CD4-positive, alpha-beta T cell (primary cell): ENCODE data around the gene SPG7. TPM values are rescaled to one million over a fixed set of nuclear protein-coding genes. Genes with fewer than 3 reads are reported as not detected.

ENCODE experiments used
- ATAC-seq: fragments of 200-7000 bp; cut with Tn5 transposase; one replicate; pipeline ENCODE4 v1.10.0; 2022; ENCODE audit warnings: mild to moderate bottlenecking; ENCODE audit not compliant: poor library complexity
- CTCF ChIA-PET: fragments of 350-600 bp; sonication (Branson Sonifier 250); formaldehyde crosslinking; loops from one replicate; lab custom pipeline; 2021; ENCODE audit warnings: antibody characterized with exemption, inconsistent platforms; lab: Charles Lee
- POLR2A ChIA-PET: fragments of 350-600 bp; sonication (Branson Sonifier 250); formaldehyde crosslinking; loops from one replicate; lab custom pipeline; 2021; ENCODE audit warnings: antibody characterized with exemption, inconsistent platforms; lab: Charles Lee
- DNase-seq, 14 experiments: peaks; one replicate each; pipeline ENCODE4 v3.0.0-alpha.2; 2013 to 2020; ENCODE audit warnings: mixed read lengths in 2 of 14
- H3K27ac ChIP-seq, 2 donors: one replicate each; pipeline versions ENCODE4 v1.5.1 to v1.7.0; 2013; ENCODE audit warnings: low read length in 2 of 2, low read depth in 1 of 2, mild to moderate bottlenecking in 1 of 2
- H3K27me3 ChIP-seq, 2 experiments: 1 replicate in 1 of 2; 2 replicates in 1 of 2; pipeline versions ENCODE4 v1.6.1 to v1.7.0; 2013; ENCODE audit warnings: low read length in 2 of 2, control low read depth in 1 of 2, mild to moderate bottlenecking in 1 of 2, moderate library complexity in 1 of 2; ENCODE audit not compliant: insufficient read depth in 2 of 2, control insufficient read depth in 1 of 2
- H3K36me3 ChIP-seq: one replicate; pipeline ENCODE4 v1.6.1; 2013; ENCODE audit warnings: low read length, control low read depth; ENCODE audit not compliant: insufficient read depth
- H3K4me1 ChIP-seq: one replicate; pipeline ENCODE4 v1.6.1; 2013; ENCODE audit warnings: low read length, control low read depth; ENCODE audit not compliant: insufficient read depth
- H3K4me3 ChIP-seq: one replicate; pipeline ENCODE4 v1.5.1; 2013; ENCODE audit warnings: mild to moderate bottlenecking, low read length, moderate library complexity
- H3K9me3 ChIP-seq, 2 experiments: 1 replicate in 1 of 2; 2 replicates in 1 of 2; pipeline versions ENCODE4 v1.6.1 to v1.7.0; 2013; ENCODE audit warnings: low read length in 2 of 2, mild to moderate bottlenecking in 2 of 2, control low read depth in 1 of 2, moderate library complexity in 1 of 2; ENCODE audit not compliant: control insufficient read depth in 1 of 2, insufficient read depth in 1 of 2
- H3K27ac Mint-ChIP-seq: one replicate; pipeline ENCODE4 v1.8.0; 2020; ENCODE audit warnings: mixed read lengths
- H3K27me3 Mint-ChIP-seq: one replicate; pipeline ENCODE4 v1.8.0; 2021; ENCODE audit warnings: mixed read lengths
- H3K36me3 Mint-ChIP-seq: one replicate; pipeline ENCODE4 v1.8.0; 2021; ENCODE audit warnings: low read depth, mixed read lengths
- H3K4me1 Mint-ChIP-seq: one replicate; pipeline ENCODE4 v1.8.0; 2021; ENCODE audit warnings: low read depth, mixed read lengths
- H3K4me3 Mint-ChIP-seq: one replicate; pipeline ENCODE4 v1.8.0; 2020; ENCODE audit warnings: mild to moderate bottlenecking, mixed read lengths
- H3K9me3 Mint-ChIP-seq: one replicate; pipeline ENCODE4 v1.8.0; 2020; ENCODE audit warnings: mixed read lengths
- intact Hi-C, 2 experiments: fragments of 100-400 bp; cut with DNase I in 1 of 2; cut with micrococcal nuclease in 1 of 2; formaldehyde crosslinking; loops; one replicate each; pipeline versions ENCODE4 v1.15.1 to v1.9.0; 2023 to 2025; cut with DNase I, micrococcal nuclease
- total RNA-seq, 174 experiments: library from RNA in 2 of 174; stranded (reverse) in 2 of 174; gene quantifications; one replicate each; pipeline ENCODE4 v1.2.3 and lab custom pipeline; 2021 to 2026
- TF ChIP-seq, protein P1 (sequence below): fragments of 200-600 bp; IDR thresholded peaks from one replicate; pipeline ENCODE4 v1.8.0; 2022; ENCODE audit warnings: antibody characterized with exemption, mild to moderate bottlenecking

SPG7 gene
- total RNA-seq, 2 experiments from 2014 or later: 163 to 167 TPM

DNA sequence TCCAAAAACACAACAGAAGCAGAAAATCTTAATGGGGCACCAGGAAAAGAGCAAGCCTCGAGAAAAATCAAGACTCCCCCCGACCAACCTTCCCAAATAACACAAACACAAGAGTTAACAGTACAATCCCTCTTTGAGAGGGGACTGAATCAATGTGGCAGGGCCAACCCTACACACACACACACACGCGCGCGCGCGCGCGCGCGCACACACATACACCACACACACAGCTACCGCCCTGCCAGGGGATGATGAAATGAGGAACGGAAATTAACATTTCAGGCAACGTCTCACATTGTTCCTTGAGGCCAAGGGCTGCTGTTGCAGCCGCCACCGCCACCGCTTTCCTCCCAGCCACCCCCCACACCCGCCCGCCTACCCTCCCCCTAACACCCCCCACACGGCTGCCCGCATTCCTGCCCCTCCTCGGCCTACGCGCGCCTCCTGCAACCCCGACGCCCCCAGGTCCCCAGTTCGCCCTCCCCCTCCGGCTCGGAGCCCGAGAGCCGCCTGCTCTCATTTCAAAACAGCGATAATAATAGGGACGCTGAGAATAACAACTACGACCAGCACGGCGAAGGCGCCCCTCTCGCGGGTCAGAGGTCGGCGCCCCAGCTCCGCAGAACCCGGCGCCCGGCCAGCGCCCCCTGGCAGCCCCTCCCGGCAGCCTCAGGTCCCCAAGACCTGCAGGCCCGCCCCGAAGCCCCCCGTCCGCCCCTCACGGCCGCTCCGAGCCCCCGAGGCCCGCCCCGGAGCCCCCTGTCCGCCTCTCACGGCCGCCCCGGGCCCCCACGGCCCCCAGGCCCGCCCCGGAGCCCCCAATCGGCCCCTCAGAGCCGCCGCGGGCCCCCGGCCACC, 18.9 kb upstream of the SPG7 start:
- Histone ChIP-seq H3K27me3 (no peaks in the 10 kb centered on the region), H3K9me3 (no peaks in the 10 kb centered on the region), H3K36me3 (peaks cover 9% of the 10 kb centered on the region), H3K4me3 (peak overlapping the region; percentile 65), H3K4me1 (peaks cover 68% of the 10 kb centered on the region), H3K27ac (peak overlapping the region; percentile 58 to 81)
- Mint-ChIP-seq H3K4me1 (peaks cover 67% of the 10 kb centered on the region), H3K27ac (peak overlapping the region; percentile 97), H3K27me3 (no peaks in the 10 kb centered on the region), H3K4me3 (peak overlapping the region; percentile 98), H3K36me3 (peaks cover 48% of the 10 kb centered on the region), H3K9me3 (no peaks in the 10 kb centered on the region)
- TF ChIP-seq, protein P1, sequence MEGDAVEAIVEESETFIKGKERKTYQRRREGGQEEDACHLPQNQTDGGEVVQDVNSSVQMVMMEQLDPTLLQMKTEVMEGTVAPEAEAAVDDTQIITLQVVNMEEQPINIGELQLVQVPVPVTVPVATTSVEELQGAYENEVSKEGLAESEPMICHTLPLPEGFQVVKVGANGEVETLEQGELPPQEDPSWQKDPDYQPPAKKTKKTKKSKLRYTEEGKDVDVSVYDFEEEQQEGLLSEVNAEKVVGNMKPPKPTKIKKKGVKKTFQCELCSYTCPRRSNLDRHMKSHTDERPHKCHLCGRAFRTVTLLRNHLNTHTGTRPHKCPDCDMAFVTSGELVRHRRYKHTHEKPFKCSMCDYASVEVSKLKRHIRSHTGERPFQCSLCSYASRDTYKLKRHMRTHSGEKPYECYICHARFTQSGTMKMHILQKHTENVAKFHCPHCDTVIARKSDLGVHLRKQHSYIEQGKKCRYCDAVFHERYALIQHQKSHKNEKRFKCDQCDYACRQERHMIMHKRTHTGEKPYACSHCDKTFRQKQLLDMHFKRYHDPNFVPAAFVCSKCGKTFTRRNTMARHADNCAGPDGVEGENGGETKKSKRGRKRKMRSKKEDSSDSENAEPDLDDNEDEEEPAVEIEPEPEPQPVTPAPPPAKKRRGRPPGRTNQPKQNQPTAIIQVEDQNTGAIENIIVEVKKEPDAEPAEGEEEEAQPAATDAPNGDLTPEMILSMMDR: no peak
- POLR2A ChIA-PET: interaction anchor here (0.5 to 3.3 kb wide), 27 partner anchors 12 to 485 kb away, joined by 3 to 40 read pairs (median 4); partner anchors contain the start of gene SPG7
- ATAC-seq (peak; percentile 49), DNase-seq (peak; percentile 73 to 96 (median 81))
- CTCF ChIA-PET: interaction anchor here (0.6 to 1.7 kb wide), 8 partner anchors 15 to 101 kb away, joined by 3 to 9 read pairs (median 4); no protein-coding TSS in a partner anchor
- intact Hi-C loops: loop anchor here (1.0 to 5.0 kb wide), 6 partner anchors 16 to 247 kb away; partner anchors contain the start of gene RPL13 (in 1 of the 2)

DNA sequence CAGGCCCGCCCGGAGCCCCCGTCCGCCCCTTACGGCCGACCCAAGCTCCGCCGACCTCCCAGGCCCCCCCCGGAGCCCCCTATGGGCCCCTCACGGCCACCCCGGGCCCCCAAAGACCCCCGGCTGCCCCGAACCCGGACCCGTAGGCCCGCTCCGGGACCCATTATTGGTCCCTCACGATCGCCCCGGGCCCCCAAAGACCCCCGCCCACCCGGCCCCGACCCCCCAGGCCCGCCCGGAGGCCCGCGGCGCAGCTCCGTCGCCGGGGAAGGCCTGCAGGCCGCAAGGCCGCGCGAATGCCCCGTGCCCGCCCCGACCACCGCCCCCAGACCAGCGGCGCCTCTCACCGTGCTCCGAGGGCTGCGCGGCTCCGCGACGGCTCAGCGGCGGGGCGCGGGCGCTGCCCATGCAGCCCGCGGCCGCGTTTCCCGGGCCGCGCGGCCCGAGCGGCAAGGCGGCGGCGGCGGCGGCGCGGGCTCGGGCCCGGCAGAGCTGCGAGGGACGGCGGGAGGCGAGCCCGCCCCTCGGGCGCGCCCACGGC, 18.2 kb upstream of the SPG7 start:
- no peak for ATAC-seq
- no peak overlapping the region for H3K4me3 Mint-ChIP-seq
- H3K4me1 Mint-ChIP-seq: peaks cover 65% of the 10 kb centered on the region
- peak overlapping the region; percentile 94 for H3K27ac Mint-ChIP-seq
- intact Hi-C loops: loop anchor here (1.0 to 5.0 kb wide), 12 partner anchors 15 to 382 kb away; partner anchors contain the start of genes RPL13 (in 2 of the 2), SPG7 (in 1 of the 2) and TCF25 (in 1 of the 2)
- Histone ChIP-seq H3K27ac (peak overlapping the region in 1 of 2 donors; percentile 58), H3K4me1 (peaks cover 65% of the 10 kb centered on the region), H3K27me3 (no peaks in the 10 kb centered on the region), H3K9me3 (no peaks in the 10 kb centered on the region), H3K4me3 (peak overlapping the region; percentile 65), H3K36me3 (peaks cover 9% of the 10 kb centered on the region)
- TF ChIP-seq, protein P1: no peak
- H3K27me3 Mint-ChIP-seq: no peaks in the 10 kb centered on the region
- H3K9me3 Mint-ChIP-seq: no peaks in the 10 kb centered on the region
- CTCF ChIA-PET: interaction anchor here (1.3 to 1.7 kb wide), 4 partner anchors 15 to 40 kb away, joined by 3 to 9 read pairs (median 4); no protein-coding TSS in a partner anchor
- POLR2A ChIA-PET: interaction anchor here (0.5 to 3.3 kb wide), 16 partner anchors 14 to 485 kb away, joined by 3 to 40 read pairs (median 6); partner anchors contain the start of gene SPG7
- H3K36me3 Mint-ChIP-seq: peaks cover 46% of the 10 kb centered on the region
- no peak for DNase-seq
